WTC11 (cell line): ENCODE measurements around the gene TBC1D4. TPM values are rescaled to one million over a fixed set of nuclear protein-coding genes. Genes with fewer than 3 reads are reported as not detected.

Experiments used
- ATAC-seq: fragments of 200-7000 bp; cut with Tn5 transposase; 2 replicates; pipeline ENCODE4 v1.10.0; 2021; ENCODE audit warnings: mild to moderate bottlenecking, moderate library complexity
- CTCF ChIA-PET: fragments of 300-600 bp; sonication (Branson Sonifier 250); formaldehyde crosslinking; loops from one replicate; lab custom pipeline; 2021; ENCODE audit warnings: antibody characterized with exemption; lab: Charles Lee
- POLR2A ChIA-PET: fragments of 350-600 bp; sonication (Branson Sonifier 250); formaldehyde crosslinking; loops from one replicate; lab custom pipeline; 2021; ENCODE audit warnings: antibody characterized with exemption; lab: Charles Lee
- DNase-seq: peaks from one replicate; pipeline ENCODE4 v3.0.0; 2021; ENCODE audit warnings: low spot score
- H3K27ac Mint-ChIP-seq: 2 replicates; pipeline ENCODE4 v1.8.0; 2021; ENCODE audit warnings: mixed read lengths
- H3K27me3 Mint-ChIP-seq: 2 replicates; pipeline ENCODE4 v1.8.0; 2021; ENCODE audit warnings: low read depth, mild to moderate bottlenecking, moderate library complexity, mixed read lengths
- H3K36me3 Mint-ChIP-seq: 2 replicates; pipeline ENCODE4 v1.8.0; 2021; ENCODE audit warnings: mixed read lengths
- H3K4me1 Mint-ChIP-seq: 2 replicates; pipeline ENCODE4 v1.8.0; 2022; ENCODE audit warnings: mixed read lengths
- H3K4me3 Mint-ChIP-seq: 2 replicates; pipeline ENCODE4 v1.8.0; 2021; ENCODE audit warnings: mild to moderate bottlenecking, moderate library complexity, mixed read lengths
- H3K9me3 Mint-ChIP-seq: 2 replicates; pipeline ENCODE4 v1.8.0; 2021; ENCODE audit warnings: mixed read lengths
- CBFB ChIP-seq: sonication (generic); formaldehyde crosslinking; IDR thresholded peaks from 2 replicates; pipeline ENCODE4 v1.8.1; 2022; ENCODE audit warnings: mild to moderate bottlenecking, low read depth, missing genetic modification reagents
- ESRRA ChIP-seq: sonication (generic); formaldehyde crosslinking; IDR thresholded peaks from 2 replicates; pipeline ENCODE4 v1.8.1; 2022; ENCODE audit warnings: mild to moderate bottlenecking, missing genetic modification reagents, borderline replicate concordance
- ETV6 ChIP-seq: sonication (generic); formaldehyde crosslinking; IDR thresholded peaks from 2 replicates; pipeline ENCODE4 v1.8.1; 2022; ENCODE audit warnings: mild to moderate bottlenecking, missing genetic modification reagents
- JUN ChIP-seq: sonication (generic); formaldehyde crosslinking; IDR thresholded peaks from 2 replicates; pipeline ENCODE4 v1.8.0; 2023; ENCODE audit warnings: mild to moderate bottlenecking, missing genetic modification reagents
- NFATC4 ChIP-seq: fragments of 250-450 bp; sonication (Bioruptor Pico); IDR thresholded peaks from 2 replicates; pipeline ENCODE4 v1.9.0; 2021; ENCODE audit warnings: mild to moderate bottlenecking
- NR2C2 ChIP-seq: sonication (generic); formaldehyde crosslinking; IDR thresholded peaks from 2 replicates; pipeline ENCODE4 v1.8.0; 2022; ENCODE audit warnings: mild to moderate bottlenecking, missing genetic modification reagents
- TCF7 ChIP-seq: sonication (generic); formaldehyde crosslinking; IDR thresholded peaks from 2 replicates; pipeline ENCODE4 v1.8.0; 2022; ENCODE audit warnings: mild to moderate bottlenecking, low read depth, missing genetic modification reagents, moderate library complexity
- ZNF396 ChIP-seq: fragments of 250-450 bp; sonication (Bioruptor Pico); IDR thresholded peaks from 2 replicates; pipeline ENCODE4 v1.8.0; 2021; ENCODE audit warnings: mild to moderate bottlenecking, moderate library complexity, borderline replicate concordance
- ZNF416 ChIP-seq: fragments of 250-450 bp; sonication (Bioruptor Pico); IDR thresholded peaks from 2 replicates; pipeline ENCODE4 v1.9.0; 2021; ENCODE audit warnings: mild to moderate bottlenecking, inconsistent platforms
- total RNA-seq: library from RNA; stranded (reverse); gene quantifications from 3 replicates; pipeline ENCODE4 v1.2.3, GENCODE V29; 2021
- TF ChIP-seq, protein P1 (sequence below): sonication (generic); formaldehyde crosslinking; IDR thresholded peaks from 2 replicates; pipeline ENCODE4 v1.8.1; 2023; ENCODE audit warnings: mild to moderate bottlenecking, missing genetic modification reagents, borderline replicate concordance
- TF ChIP-seq, protein P2 (sequence below): sonication (generic); formaldehyde crosslinking; IDR thresholded peaks from 2 replicates; pipeline ENCODE4 v1.8.1; 2022; ENCODE audit warnings: low read depth, missing genetic modification reagents, borderline replicate concordance
- TF ChIP-seq, protein P3 (sequence below): sonication (generic); formaldehyde crosslinking; IDR thresholded peaks from 2 replicates; pipeline ENCODE4 v1.8.0; 2023; ENCODE audit warnings: missing genetic modification reagents
- TF ChIP-seq, protein P4 (sequence below): sonication (generic); formaldehyde crosslinking; IDR thresholded peaks from 2 replicates; pipeline ENCODE4 v1.8.1; 2023; ENCODE audit warnings: mild to moderate bottlenecking, missing genetic modification reagents, moderate library complexity

The TBC1D4 gene
- total RNA-seq, 1 experiment from 2014 or later, result 37.1 TPM

DNA sequence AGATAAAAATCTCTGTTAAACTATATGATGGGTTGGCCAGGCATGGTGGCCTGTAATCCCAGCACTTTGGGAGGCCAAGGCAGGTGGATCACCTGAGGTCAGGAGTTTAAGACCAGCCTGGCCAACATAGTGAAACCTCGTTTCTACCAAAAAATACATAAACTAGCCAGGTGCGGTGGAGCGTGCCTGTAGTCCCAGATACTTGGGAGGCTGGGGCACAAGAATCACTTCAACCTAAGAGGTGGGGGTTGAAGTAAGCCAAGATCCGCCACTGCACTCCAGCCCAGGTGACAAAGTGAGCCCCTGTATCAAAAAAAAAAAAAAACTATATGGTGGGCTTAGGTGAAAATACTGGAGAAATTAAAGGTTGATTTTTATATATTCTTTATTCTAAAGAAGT, 11.3 kb downstream of the TBC1D4 start (continued):
- TF ChIP-seq, protein P1, sequence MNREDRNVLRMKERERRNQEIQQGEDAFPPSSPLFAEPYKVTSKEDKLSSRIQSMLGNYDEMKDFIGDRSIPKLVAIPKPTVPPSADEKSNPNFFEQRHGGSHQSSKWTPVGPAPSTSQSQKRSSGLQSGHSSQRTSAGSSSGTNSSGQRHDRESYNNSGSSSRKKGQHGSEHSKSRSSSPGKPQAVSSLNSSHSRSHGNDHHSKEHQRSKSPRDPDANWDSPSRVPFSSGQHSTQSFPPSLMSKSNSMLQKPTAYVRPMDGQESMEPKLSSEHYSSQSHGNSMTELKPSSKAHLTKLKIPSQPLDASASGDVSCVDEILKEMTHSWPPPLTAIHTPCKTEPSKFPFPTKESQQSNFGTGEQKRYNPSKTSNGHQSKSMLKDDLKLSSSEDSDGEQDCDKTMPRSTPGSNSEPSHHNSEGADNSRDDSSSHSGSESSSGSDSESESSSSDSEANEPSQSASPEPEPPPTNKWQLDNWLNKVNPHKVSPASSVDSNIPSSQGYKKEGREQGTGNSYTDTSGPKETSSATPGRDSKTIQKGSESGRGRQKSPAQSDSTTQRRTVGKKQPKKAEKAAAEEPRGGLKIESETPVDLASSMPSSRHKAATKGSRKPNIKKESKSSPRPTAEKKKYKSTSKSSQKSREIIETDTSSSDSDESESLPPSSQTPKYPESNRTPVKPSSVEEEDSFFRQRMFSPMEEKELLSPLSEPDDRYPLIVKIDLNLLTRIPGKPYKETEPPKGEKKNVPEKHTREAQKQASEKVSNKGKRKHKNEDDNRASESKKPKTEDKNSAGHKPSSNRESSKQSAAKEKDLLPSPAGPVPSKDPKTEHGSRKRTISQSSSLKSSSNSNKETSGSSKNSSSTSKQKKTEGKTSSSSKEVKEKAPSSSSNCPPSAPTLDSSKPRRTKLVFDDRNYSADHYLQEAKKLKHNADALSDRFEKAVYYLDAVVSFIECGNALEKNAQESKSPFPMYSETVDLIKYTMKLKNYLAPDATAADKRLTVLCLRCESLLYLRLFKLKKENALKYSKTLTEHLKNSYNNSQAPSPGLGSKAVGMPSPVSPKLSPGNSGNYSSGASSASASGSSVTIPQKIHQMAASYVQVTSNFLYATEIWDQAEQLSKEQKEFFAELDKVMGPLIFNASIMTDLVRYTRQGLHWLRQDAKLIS (CRISPR knock-in tag), result no peak
- TF ChIP-seq ETV6 (CRISPR knock-in tag), result no peak
- no peak for TF ChIP-seq ZNF416 (CRISPR knock-in tag)
- TF ChIP-seq NFATC4 (CRISPR knock-in tag), result no peak
- TF ChIP-seq JUN (CRISPR knock-in tag), result no peak
- no peak for TF ChIP-seq CBFB (CRISPR knock-in tag)

DNA sequence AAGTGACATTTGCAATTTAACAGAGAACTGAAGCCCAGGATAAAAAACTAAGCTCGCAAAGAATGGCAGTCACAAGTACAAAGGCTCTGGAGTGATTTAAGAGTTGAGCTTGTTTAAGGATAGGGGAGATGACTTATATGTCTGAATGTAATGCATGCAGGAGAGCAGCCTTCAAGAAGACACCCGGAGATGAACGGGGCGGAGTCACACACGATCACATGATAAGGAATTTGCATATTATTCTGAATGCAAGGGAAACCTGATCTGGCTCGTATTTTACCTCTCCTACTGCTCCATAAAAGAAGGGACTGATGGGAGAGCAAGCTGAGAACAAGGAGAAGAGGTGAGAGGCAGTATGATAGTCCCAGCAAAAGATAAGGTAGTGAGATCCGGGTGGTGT, 12.9 kb downstream of the TBC1D4 start:
- POLR2A ChIA-PET, result no interaction called here
- peak overlapping the region; percentile 85 for H3K27ac Mint-ChIP-seq

DNA sequence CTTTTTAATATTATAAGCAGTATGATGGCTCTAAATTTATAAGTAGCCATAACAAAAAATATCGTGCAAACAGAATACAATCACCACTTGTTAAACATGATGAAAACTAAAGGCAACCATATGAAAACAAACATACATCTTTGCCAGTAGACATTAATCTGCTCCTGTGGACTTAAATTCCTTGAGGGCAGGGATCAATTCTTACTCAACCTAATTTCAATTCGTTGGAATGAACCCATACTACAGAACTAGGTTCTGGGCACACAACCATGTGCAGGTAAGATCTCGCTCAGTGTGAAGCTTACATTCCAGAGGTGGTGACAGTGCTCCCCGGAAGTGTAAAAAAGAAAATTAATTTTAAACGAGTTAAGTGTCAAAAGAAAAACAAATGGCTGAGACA, 13.4 kb downstream of the TBC1D4 start:
- peaks cover 26% of the 10 kb centered on the region for H3K36me3 Mint-ChIP-seq
- no peak overlapping the region for H3K4me3 Mint-ChIP-seq
- ChIA-PET POLR2A (no interaction called here), CTCF (interaction anchor here (2.6 kb wide), 1 partner anchor 14 kb away, joined by 16 read pairs; the partner anchor contains the start of gene TBC1D4)
- peaks cover 19% of the 10 kb centered on the region for H3K4me1 Mint-ChIP-seq
- ATAC-seq (no peak; the same call in 1 of the 2 replicates), DNase-seq (no peak)
- H3K27ac Mint-ChIP-seq, result peak overlapping the region; percentile 85
- TF ChIP-seq, protein P2, sequence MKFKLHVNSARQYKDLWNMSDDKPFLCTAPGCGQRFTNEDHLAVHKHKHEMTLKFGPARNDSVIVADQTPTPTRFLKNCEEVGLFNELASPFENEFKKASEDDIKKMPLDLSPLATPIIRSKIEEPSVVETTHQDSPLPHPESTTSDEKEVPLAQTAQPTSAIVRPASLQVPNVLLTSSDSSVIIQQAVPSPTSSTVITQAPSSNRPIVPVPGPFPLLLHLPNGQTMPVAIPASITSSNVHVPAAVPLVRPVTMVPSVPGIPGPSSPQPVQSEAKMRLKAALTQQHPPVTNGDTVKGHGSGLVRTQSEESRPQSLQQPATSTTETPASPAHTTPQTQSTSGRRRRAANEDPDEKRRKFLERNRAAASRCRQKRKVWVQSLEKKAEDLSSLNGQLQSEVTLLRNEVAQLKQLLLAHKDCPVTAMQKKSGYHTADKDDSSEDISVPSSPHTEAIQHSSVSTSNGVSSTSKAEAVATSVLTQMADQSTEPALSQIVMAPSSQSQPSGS (CRISPR knock-in tag), result no peak
- TF ChIP-seq, protein P3, sequence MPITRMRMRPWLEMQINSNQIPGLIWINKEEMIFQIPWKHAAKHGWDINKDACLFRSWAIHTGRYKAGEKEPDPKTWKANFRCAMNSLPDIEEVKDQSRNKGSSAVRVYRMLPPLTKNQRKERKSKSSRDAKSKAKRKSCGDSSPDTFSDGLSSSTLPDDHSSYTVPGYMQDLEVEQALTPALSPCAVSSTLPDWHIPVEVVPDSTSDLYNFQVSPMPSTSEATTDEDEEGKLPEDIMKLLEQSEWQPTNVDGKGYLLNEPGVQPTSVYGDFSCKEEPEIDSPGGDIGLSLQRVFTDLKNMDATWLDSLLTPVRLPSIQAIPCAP (CRISPR knock-in tag), result no peak
- TF ChIP-seq ZNF396 (CRISPR knock-in tag) (no peak), ESRRA (CRISPR knock-in tag) (no peak)
- H3K9me3 Mint-ChIP-seq, result peaks cover 35% of the 10 kb centered on the region
- H3K27me3 Mint-ChIP-seq, result no peaks in the 10 kb centered on the region; the same call in 1 of the 2 replicates

More for the DNA sequence above, 12.9 kb downstream of the TBC1D4 start:
- DNase-seq, result peak; percentile 33
- Mint-ChIP-seq H3K36me3 (peaks cover 22% of the 10 kb centered on the region), H3K9me3 (peaks cover 30% of the 10 kb centered on the region), H3K4me1 (peaks cover 19% of the 10 kb centered on the region), H3K4me3 (no peak overlapping the region), H3K27me3 (no peaks in the 10 kb centered on the region; the same call in 1 of the 2 replicates)
- ATAC-seq, result peak; percentile 92
- CTCF ChIA-PET, result interaction anchor here (2.6 kb wide), 1 partner anchor 13 kb away, joined by 16 read pairs; the partner anchor contains the start of gene TBC1D4
- TF ChIP-seq, protein P4, sequence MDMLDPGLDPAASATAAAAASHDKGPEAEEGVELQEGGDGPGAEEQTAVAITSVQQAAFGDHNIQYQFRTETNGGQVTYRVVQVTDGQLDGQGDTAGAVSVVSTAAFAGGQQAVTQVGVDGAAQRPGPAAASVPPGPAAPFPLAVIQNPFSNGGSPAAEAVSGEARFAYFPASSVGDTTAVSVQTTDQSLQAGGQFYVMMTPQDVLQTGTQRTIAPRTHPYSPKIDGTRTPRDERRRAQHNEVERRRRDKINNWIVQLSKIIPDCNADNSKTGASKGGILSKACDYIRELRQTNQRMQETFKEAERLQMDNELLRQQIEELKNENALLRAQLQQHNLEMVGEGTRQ (CRISPR knock-in tag), result peak; percentile 45; the same call in 1 of the 2 replicates
- no peak for TF ChIP-seq TCF7 (CRISPR knock-in tag)
- TF ChIP-seq, all 79 proteins: peak for 1

DNA sequence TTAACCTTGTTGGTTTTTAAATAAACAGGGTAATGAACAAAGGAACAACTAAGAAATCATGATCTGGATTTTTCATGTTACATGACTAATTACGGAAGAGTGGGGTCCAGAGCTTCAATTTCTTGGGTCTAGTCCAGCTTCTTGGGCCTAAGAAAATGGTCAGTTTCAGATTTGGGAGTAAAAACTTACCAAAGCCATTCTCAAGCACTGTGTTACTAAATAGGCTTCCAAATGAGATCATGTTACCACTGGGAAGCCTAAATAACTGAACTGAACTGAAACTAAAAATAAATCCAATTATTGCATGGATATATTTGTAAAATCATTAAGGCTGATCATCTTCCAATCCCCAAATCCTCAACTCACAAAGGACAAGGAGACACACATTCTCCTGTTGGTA, 13.9 kb downstream of the TBC1D4 start:
- ATAC-seq (no peak), DNase-seq (no peak)
- ChIA-PET POLR2A (no interaction called here), CTCF (interaction anchor here (1.3 to 2.6 kb wide), 2 partner anchors 14 kb away, joined by 3 to 16 read pairs; partner anchors contain the start of gene TBC1D4)
- Mint-ChIP-seq H3K27ac (no peak overlapping the region), H3K4me1 (peaks cover 23% of the 10 kb centered on the region), H3K36me3 (peaks cover 28% of the 10 kb centered on the region), H3K4me3 (no peak overlapping the region), H3K9me3 (peaks cover 35% of the 10 kb centered on the region), H3K27me3 (no peaks in the 10 kb centered on the region; the same call in 1 of the 2 replicates)
- TF ChIP-seq NR2C2 (CRISPR knock-in tag), result no peak
